ENCODE data around the gene KNSTRN. TPM values are rescaled to one million over a fixed set of nuclear protein-coding genes. Genes with fewer than 3 reads are reported as not detected.

Gene KNSTRN
- total and polyA plus RNA-seq, 2 donors (not counting 1 experiment from before 2014, with no cell fraction given) = 22.5 to 30.9 TPM

GRCh38 chr15:40354408-40355171 lies 27.9 kb upstream of the KNSTRN start:
- DNase-seq (ENCODE audit: low read depth in 2 of 2) = peak; percentile 43 to 44
- peaks cover 3% of the 10 kb centered on the region for H3K4me1 ChIP-seq (ENCODE audit: control insufficient read depth, extremely low read depth, insufficient read depth, low read length)
- TF ChIP-seq CTCF (conservative IDR thresholded peaks at IDR 0.05 in 1 of 2, IDR thresholded peaks at IDR 0.05 in 1 of 2; ENCODE audit: low read depth in 1 of 2, low read length in 2 of 2) (peak; percentile 58 to 66), EZH2 (IDR thresholded peaks at IDR 0.05; ENCODE audit: low read length, missing control alignments) (no peak)
- no peak overlapping the region for H3K4me2 ChIP-seq (ENCODE audit: extremely low read depth, insufficient read depth, low read length)
- no peaks in the 10 kb centered on the region for H4K20me1 ChIP-seq (ENCODE audit: control insufficient read depth, extremely low read depth, insufficient read depth, low read length)
- H3K79me2 ChIP-seq (ENCODE audit: control insufficient read depth, insufficient read depth, low read length) = no peaks in the 10 kb centered on the region
- no peaks in the 10 kb centered on the region for H3K36me3 ChIP-seq (ENCODE audit: control insufficient read depth, insufficient read depth, low read length)
- no peak overlapping the region for H3K27ac ChIP-seq (ENCODE audit: insufficient read depth, low read length)
- H3K9ac ChIP-seq (ENCODE audit: insufficient read depth, low read length) = no peak overlapping the region
- peaks cover 24% of the 10 kb centered on the region for H3K27me3 ChIP-seq (ENCODE audit: control insufficient read depth, insufficient read depth, low read length)
- no peak overlapping the region for H3K4me3 ChIP-seq (replicated peaks in 1 of 4; ENCODE audit: control extremely low read depth in 1 of 4, insufficient read depth in 1 of 4, low read depth in 3 of 4, low read length in 4 of 4)
- H2AFZ ChIP-seq (ENCODE audit: low read length) = no peak overlapping the region
- no peaks in the 10 kb centered on the region for H3K9me3 ChIP-seq (ENCODE audit: control insufficient read depth, insufficient read depth, low read depth, low read length)

- Histone ChIP-seq H3K4me2 (ENCODE audit: extremely low read depth, insufficient read depth, low read length) (no peak overlapping the region), H3K9ac (ENCODE audit: insufficient read depth, low read length) (no peak overlapping the region), H3K27ac (ENCODE audit: insufficient read depth, low read length) (no peak overlapping the region), H3K4me1 (ENCODE audit: control insufficient read depth, extremely low read depth, insufficient read depth, low read length) (peaks cover 3% of the 10 kb centered on the region), H2AFZ (ENCODE audit: low read length) (no peak overlapping the region), H3K36me3 (ENCODE audit: control insufficient read depth, insufficient read depth, low read length) (no peaks in the 10 kb centered on the region), H3K79me2 (ENCODE audit: control insufficient read depth, insufficient read depth, low read length) (no peaks in the 10 kb centered on the region), H3K4me3 (replicated peaks in 1 of 4; ENCODE audit: control extremely low read depth in 1 of 4, insufficient read depth in 1 of 4, low read depth in 3 of 4, low read length in 4 of 4) (no peak overlapping the region), H4K20me1 (ENCODE audit: control insufficient read depth, extremely low read depth, insufficient read depth, low read length) (no peaks in the 10 kb centered on the region), H3K27me3 (ENCODE audit: control insufficient read depth, insufficient read depth, low read length) (peaks cover 31% of the 10 kb centered on the region), H3K9me3 (ENCODE audit: control insufficient read depth, insufficient read depth, low read depth, low read length) (no peaks in the 10 kb centered on the region)
- DNase-seq (ENCODE audit: low read depth in 2 of 2) = no peak
- no peak for TF ChIP-seq CTCF (conservative IDR thresholded peaks at IDR 0.05 in 1 of 2, IDR thresholded peaks at IDR 0.05 in 1 of 2; ENCODE audit: low read depth in 1 of 2, low read length in 2 of 2)
- TF ChIP-seq EZH2 (IDR thresholded peaks at IDR 0.05; ENCODE audit: low read length, missing control alignments) = no peak
These were observed 26.4 kb upstream of the KNSTRN start for GRCh38 chr15:40355976-40356585.

- no peaks in the 10 kb centered on the region for H4K20me1 ChIP-seq (ENCODE audit: control insufficient read depth, extremely low read depth, insufficient read depth, low read length)
- H2AFZ ChIP-seq (ENCODE audit: low read length) = no peak overlapping the region
- no peak overlapping the region for H3K9ac ChIP-seq (ENCODE audit: insufficient read depth, low read length)
- no peaks in the 10 kb centered on the region for H3K9me3 ChIP-seq (ENCODE audit: control insufficient read depth, insufficient read depth, low read depth, low read length)
- no peak overlapping the region for H3K4me2 ChIP-seq (ENCODE audit: extremely low read depth, insufficient read depth, low read length)
- H3K36me3 ChIP-seq (ENCODE audit: control insufficient read depth, insufficient read depth, low read length) = no peaks in the 10 kb centered on the region
- peaks cover 3% of the 10 kb centered on the region for H3K4me1 ChIP-seq (ENCODE audit: control insufficient read depth, extremely low read depth, insufficient read depth, low read length)
- DNase-seq (ENCODE audit: low read depth in 2 of 2) = no peak
- H3K27ac ChIP-seq (ENCODE audit: insufficient read depth, low read length) = no peak overlapping the region
- peaks cover 35% of the 10 kb centered on the region for H3K27me3 ChIP-seq (ENCODE audit: control insufficient read depth, insufficient read depth, low read length)
- no peak overlapping the region for H3K4me3 ChIP-seq (replicated peaks in 1 of 4; ENCODE audit: control extremely low read depth in 1 of 4, insufficient read depth in 1 of 4, low read depth in 3 of 4, low read length in 4 of 4)
- no peaks in the 10 kb centered on the region for H3K79me2 ChIP-seq (ENCODE audit: control insufficient read depth, insufficient read depth, low read length)
- TF ChIP-seq CTCF (conservative IDR thresholded peaks at IDR 0.05 in 1 of 2, IDR thresholded peaks at IDR 0.05 in 1 of 2; ENCODE audit: low read depth in 1 of 2, low read length in 2 of 2) = no peak
- no peak for TF ChIP-seq EZH2 (IDR thresholded peaks at IDR 0.05; ENCODE audit: low read length, missing control alignments)
These were observed 25.3 kb upstream of the KNSTRN start for GRCh38 chr15:40357246-40357645.
